Activated naive CD8-positive, alpha-beta T cell (primary cell): ENCODE results near the gene GOLGA6L10.
"Not testable (repeated sequence)": the region's sequence is repeated elsewhere in the genome, so short reads cannot be mapped to it uniquely, and the experiment has no call there.

Experiments used
- H3K27ac Mint-ChIP-seq: one replicate; pipeline ENCODE4 v1.8.0; 2021; ENCODE audit warnings: mixed read lengths
- H3K27me3 Mint-ChIP-seq: one replicate; pipeline ENCODE4 v1.8.0; 2021; ENCODE audit warnings: mixed read lengths
- H3K36me3 Mint-ChIP-seq: one replicate; pipeline ENCODE4 v1.8.0; 2021; ENCODE audit warnings: mixed read lengths
- H3K4me1 Mint-ChIP-seq: one replicate; pipeline ENCODE4 v1.8.0; 2021; ENCODE audit warnings: low read depth, mixed read lengths
- H3K4me3 Mint-ChIP-seq: one replicate; pipeline ENCODE4 v1.8.0; 2021; ENCODE audit warnings: mild to moderate bottlenecking, mixed read lengths
- H3K9me3 Mint-ChIP-seq: one replicate; pipeline ENCODE4 v1.8.0; 2021; ENCODE audit warnings: low read depth, mixed read lengths

GOLGA6L10 gene

DNA sequence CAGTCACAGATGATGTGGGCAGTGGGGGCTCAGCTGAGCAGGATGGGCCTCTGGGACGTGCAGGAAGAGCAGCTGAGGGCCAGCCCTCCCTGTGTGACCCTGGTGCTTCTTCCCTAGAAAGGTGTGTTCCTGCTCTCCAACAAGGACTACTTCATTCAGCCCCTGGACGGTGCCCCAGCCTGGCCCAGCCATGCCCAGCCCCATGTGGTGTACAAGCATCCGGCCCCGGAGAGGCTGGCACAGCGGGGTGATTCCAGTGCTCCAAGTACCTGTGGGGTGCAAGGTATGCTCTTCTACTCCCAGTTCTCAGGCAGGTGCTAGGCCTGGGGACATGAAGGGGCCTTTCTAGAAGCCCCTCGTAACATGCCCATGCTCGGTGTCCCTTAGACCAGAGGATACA, 48.4 kb downstream of the GOLGA6L10 start:
- Mint-ChIP-seq H3K4me3 (no peak overlapping the region), H3K4me1 (peaks cover 17% of the 10 kb centered on the region), H3K36me3 (no peaks in the 10 kb centered on the region), H3K27me3 (no peaks in the 10 kb centered on the region), H3K9me3 (no peaks in the 10 kb centered on the region), H3K27ac (no peak overlapping the region)

DNA sequence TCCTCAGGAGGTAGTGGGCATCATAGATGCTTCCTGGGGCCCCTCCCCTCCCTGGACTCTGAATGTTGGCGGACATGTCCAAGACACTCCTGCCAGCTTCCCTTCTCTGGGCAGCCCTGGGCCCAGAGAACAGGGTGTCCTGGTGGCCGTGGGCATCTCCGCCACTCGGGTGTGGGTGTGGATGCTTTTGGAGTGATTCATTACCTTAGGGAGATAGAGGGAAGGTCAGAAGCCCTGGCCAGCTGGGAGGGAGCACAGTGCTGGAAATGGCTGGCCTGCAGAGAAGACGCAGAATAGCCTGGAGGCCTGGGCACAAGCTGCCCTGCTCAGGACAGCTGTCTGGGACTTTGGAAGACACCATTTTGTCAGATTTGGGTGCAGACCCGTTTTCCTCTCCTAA, 48.9 kb downstream of the GOLGA6L10 start:
- not testable (repeated sequence) for H3K4me3 Mint-ChIP-seq, H3K36me3 Mint-ChIP-seq, H3K9me3 Mint-ChIP-seq, H3K27me3 Mint-ChIP-seq, H3K27ac Mint-ChIP-seq
- H3K4me1 Mint-ChIP-seq = peaks cover 17% of the 10 kb centered on the region

DNA sequence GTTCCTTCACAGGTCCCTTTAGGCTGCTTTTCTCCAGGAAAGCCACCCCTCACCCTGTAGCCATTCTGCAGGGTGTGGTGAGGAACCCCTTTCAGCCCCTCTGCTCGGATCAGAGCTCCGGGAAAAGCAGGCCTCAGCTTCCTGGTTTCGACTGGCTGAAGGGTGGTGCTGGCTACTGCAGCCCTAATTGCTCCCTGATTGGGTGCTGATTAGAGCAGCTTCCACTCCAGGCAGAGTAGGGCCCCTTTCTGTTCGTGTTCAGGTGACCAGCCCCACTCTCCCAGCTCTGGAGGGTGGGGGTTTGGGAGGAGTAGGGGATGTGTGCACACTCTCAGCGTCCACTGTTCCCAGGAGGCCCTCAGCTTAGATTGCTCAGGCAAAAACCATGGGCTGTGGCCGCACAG, 49.8 kb downstream of the GOLGA6L10 start:
- not testable (repeated sequence) for H3K27ac Mint-ChIP-seq, H3K4me3 Mint-ChIP-seq, H3K4me1 Mint-ChIP-seq, H3K36me3 Mint-ChIP-seq, H3K27me3 Mint-ChIP-seq, H3K9me3 Mint-ChIP-seq

DNA sequence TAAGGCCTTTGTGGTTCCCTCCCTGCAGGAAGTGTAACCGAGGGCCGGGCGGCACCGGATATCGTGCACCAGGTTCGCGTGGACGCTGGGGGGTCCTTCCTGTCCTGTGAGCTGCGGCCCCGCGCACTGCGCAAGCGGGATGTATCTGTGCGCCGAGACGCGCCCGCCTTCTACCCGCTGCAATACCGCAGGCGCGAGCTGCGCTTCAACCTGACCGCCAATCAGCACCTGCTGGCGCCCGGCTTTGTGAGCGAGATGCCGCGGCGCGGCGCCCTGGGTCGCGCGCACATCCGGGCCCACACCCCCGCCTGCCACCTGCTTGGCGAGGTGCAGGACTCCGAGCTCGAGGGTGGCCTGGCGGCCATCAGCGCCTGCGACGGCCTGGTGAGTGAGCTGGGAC, 50.8 kb downstream of the GOLGA6L10 start:
- Mint-ChIP-seq H3K4me1 (peaks cover 10% of the 10 kb centered on the region), H3K9me3 (no peaks in the 10 kb centered on the region), H3K27ac (no peak overlapping the region), H3K27me3 (no peaks in the 10 kb centered on the region), H3K4me3 (peak overlapping the region; percentile 54), H3K36me3 (no peaks in the 10 kb centered on the region)

DNA sequence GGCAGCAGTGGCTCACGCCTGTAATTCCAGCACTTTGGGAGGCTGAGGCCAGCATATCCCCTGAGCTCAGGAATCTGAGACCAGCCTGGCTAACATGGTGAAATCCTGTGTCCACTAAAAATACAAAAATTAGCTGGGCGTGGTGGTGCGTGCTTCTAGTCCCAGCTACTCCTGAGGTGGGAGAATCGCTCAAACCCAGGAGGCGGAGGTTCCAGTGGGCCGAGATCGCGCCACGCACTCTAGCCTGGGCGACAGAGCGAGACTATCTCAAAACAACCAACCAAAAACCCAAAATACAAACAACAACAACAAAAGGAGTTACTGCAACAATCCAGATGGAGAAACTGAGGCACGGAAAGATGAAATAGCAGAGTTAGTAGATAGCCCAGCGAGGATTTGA, 51.2 kb downstream of the GOLGA6L10 start:
- Mint-ChIP-seq H3K4me3 (peak overlapping the region; percentile 54), H3K36me3 (no peaks in the 10 kb centered on the region), H3K9me3 (no peaks in the 10 kb centered on the region), H3K27ac (peak overlapping the region; percentile 34), H3K4me1 (peaks cover 10% of the 10 kb centered on the region), H3K27me3 (no peaks in the 10 kb centered on the region)

DNA sequence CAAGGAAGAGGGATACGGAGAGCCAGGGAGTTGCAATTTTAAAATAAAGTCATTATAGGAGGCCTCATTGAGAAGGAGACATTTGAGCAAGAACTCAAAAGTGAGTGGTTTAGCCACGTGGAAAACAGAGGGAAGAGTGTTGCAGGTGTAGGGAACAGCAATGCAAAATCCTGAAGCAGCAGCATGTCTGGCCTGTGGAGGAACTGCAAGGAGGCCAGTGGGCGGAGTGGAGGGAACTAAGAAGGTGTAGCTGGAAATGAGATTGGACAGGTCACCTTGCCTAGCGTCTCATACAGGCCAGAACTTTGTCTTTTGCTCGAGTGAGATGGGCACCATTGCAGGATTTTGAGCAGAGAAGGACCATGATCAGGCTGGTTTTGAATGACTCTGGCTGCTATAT, 51.7 kb downstream of the GOLGA6L10 start:
- Mint-ChIP-seq H3K27ac (peak overlapping the region; percentile 18), H3K27me3 (no peaks in the 10 kb centered on the region), H3K9me3 (no peaks in the 10 kb centered on the region), H3K4me1 (peaks cover 10% of the 10 kb centered on the region), H3K4me3 (peak overlapping the region; percentile 0), H3K36me3 (no peaks in the 10 kb centered on the region)

DNA sequence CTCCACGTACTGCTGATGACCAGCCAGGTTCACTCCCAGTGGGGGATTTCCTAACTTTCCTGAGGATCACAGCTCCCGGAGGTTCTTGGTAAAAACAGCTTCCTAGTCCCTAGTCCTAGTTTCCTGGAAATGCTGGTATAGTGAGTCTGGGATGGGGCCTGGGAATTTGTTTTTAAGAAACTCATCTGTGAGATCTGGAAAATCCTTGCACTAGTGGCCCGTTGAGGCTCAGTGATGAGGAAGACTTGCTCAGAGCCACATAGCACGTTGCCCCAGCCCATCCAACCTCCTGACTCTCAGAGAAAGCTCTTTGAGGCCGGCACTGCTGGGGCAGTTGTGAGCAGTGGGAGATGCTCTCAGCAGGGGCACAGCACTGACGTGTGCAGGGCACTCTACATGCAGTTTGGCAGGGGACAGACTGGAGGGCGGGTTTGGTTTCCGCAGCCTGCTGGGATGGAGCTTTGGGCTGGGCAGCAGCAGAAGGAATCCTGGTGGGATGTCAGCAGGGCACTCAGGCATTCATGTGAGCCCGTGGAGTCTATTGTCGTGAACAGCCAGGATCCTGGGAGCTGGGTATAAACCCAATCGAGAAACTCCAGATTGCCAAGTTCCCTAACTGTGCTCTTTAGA, 55.1 kb downstream of the GOLGA6L10 start:
- H3K27ac Mint-ChIP-seq = no peak overlapping the region
- no peaks in the 10 kb centered on the region for H3K27me3 Mint-ChIP-seq
- H3K9me3 Mint-ChIP-seq = peaks cover 11% of the 10 kb centered on the region
- no peaks in the 10 kb centered on the region for H3K36me3 Mint-ChIP-seq
- no peak overlapping the region for H3K4me3 Mint-ChIP-seq
- peaks cover 15% of the 10 kb centered on the region for H3K4me1 Mint-ChIP-seq

DNA sequence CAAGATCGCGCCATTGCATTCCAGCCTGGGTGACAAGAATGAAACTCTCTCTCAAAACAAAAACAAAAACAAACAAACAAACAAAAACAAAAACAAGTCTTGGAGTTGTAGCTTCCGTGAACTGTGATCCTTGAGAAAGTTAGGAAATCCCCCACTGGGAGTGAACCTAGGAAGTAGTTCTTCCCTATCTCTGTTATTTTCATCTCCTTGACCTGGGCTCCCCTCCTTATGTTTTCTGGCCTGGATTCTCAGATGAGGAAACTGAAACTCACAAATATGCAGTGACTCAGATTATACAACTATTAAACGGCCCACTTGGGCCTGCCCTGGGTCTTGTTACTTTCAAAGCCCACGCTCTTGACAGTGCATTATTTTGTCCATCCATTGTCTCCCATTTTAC, 57.0 kb downstream of the GOLGA6L10 start:
- H3K9me3 Mint-ChIP-seq = peaks cover 20% of the 10 kb centered on the region
- H3K4me1 Mint-ChIP-seq = peaks cover 16% of the 10 kb centered on the region
- no peaks in the 10 kb centered on the region for H3K36me3 Mint-ChIP-seq
- H3K4me3 Mint-ChIP-seq = no peak overlapping the region
- H3K27me3 Mint-ChIP-seq = no peaks in the 10 kb centered on the region
- no peak overlapping the region for H3K27ac Mint-ChIP-seq
